ENCODE data around the gene ENPEP. TPM values are rescaled to one million over a fixed set of nuclear protein-coding genes. Genes with fewer than 3 reads are reported as not detected.

The ENPEP gene
- total and polyA plus RNA-seq, 4 donors, result 4.5 to 41.5 (median 25.5) TPM

GRCh38 chr4:110614173-110614963 is 138.4 kb downstream of the ENPEP start (continued):
- TF ChIP-seq MAX (IDR thresholded peaks at IDR 0.05), result no peak

Small RNA genes lying within 50 kb of the gene (small RNA-seq; reads per million reads assigned to genes)
- gene RF00494, result not detected

Other genes starting within 250 kb of the ENPEP start
- gene PITX2, start 146.9 kb downstream of the ENPEP start, total RNA-seq, result not detected
- under 1 TPM in 1 of 2 donors, not detected in 1; 0.06 TPM for gene PITX2, start 146.9 kb downstream of the ENPEP start, polyA plus RNA-seq